Stimulated activated memory B cell treated with anti-CD40 and anti-IgM and Interleukin-4, amounts not matched to agents 10 μg/mL and 1 μg/mL and 100 μg/mL, for 72 hours (primary cell): ENCODE measurements around the gene PALB2.

ENCODE experiments used
- ATAC-seq: fragments of 150-1000 bp; cut with Tn5 transposase; 2 replicates; pipeline ENCODE4 v1.10.0; 2021
- H3K27ac Mint-ChIP-seq: one replicate; pipeline ENCODE4 v1.8.0; 2022; ENCODE audit warnings: mild to moderate bottlenecking, mixed read lengths
- H3K27me3 Mint-ChIP-seq: one replicate; pipeline ENCODE4 v1.8.0; 2022; ENCODE audit warnings: mixed read lengths
- H3K36me3 Mint-ChIP-seq: one replicate; pipeline ENCODE4 v1.8.0; 2022; ENCODE audit warnings: mixed read lengths
- H3K4me1 Mint-ChIP-seq: one replicate; pipeline ENCODE4 v1.8.0; 2022; ENCODE audit warnings: mixed read lengths
- H3K4me3 Mint-ChIP-seq: one replicate; pipeline ENCODE4 v1.8.0; 2022; ENCODE audit warnings: mild to moderate bottlenecking, moderate library complexity, mixed read lengths
- H3K9me3 Mint-ChIP-seq: one replicate; pipeline ENCODE4 v1.8.0; 2022; ENCODE audit warnings: mixed read lengths

Gene PALB2

GRCh38 chr16:23556881-23557778 lies 84.0 kb downstream of the PALB2 start, which contains the start of the genes EARS2 and UBFD1:
Gene EARS2 (minus strand): TSS chr16:23557350. CDS start chr16:23557343, 7 bp downstream.
Gene UBFD1 (plus strand): TSS chr16:23557727. CDS start chr16:23557743, 16 bp downstream.
- H3K9me3 Mint-ChIP-seq: no peaks in the 10 kb centered on the region
- peak; percentile 97 for ATAC-seq
- peaks cover 25% of the 10 kb centered on the region for H3K4me1 Mint-ChIP-seq
- peak within 1 kb of the TSS; percentile 90 for H3K4me3 Mint-ChIP-seq
- no peaks in the 10 kb centered on the region for H3K27me3 Mint-ChIP-seq
- peaks cover 10% of the 10 kb centered on the region for H3K36me3 Mint-ChIP-seq
- H3K27ac Mint-ChIP-seq: peak within 1 kb of the TSS; percentile 90

DNA sequence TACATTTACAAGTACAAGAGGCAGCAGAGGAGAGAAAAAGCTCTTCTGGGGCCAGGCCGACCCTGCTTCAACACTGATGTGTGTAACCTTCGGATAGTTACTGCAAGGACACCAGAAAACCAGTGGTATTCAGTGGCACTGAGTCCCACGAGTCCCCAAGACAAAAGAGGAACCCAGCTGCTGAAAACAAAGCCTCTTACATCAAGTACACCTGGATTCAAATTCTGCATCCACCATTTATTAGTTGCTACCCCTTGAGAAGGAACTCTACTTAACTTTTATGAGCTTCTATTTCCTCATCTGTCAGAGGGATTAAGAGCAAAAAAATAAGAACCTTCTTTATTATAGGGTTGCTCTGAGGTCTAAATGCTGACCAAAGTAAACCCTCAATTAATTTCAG lies 86.6 kb downstream of the PALB2 start:
- no peak for ATAC-seq
- Mint-ChIP-seq H3K36me3 (peaks cover 25% of the 10 kb centered on the region), H3K9me3 (no peaks in the 10 kb centered on the region), H3K27me3 (no peaks in the 10 kb centered on the region), H3K4me3 (no peak overlapping the region), H3K27ac (no peak overlapping the region), H3K4me1 (peaks cover 25% of the 10 kb centered on the region)
